K562 (cell line): ENCODE results near the gene ZNF582. TPM values are rescaled to one million over a fixed set of nuclear protein-coding genes. Genes with fewer than 3 reads are reported as not detected.
A peak's percentile ranks its signal among the peaks of the same experiment; 100 is the strongest.

Source experiments
- ATF6 ChIP-seq: sonication (generic); formaldehyde crosslinking; IDR thresholded peaks from 2 replicates; pipeline ENCODE4 v1.4.0; 2020; ENCODE audit warnings: mild to moderate bottlenecking, missing genetic modification reagents
- CBFB ChIP-seq: sonication (generic); formaldehyde crosslinking; IDR thresholded peaks from 2 replicates; pipeline ENCODE4 v1.4.0; 2020; ENCODE audit warnings: mild to moderate bottlenecking, missing genetic modification reagents
- FOXK2 ChIP-seq, 2 experiments: fragments of 450-650 bp; IDR thresholded peaks in 1 of 2; conservative IDR thresholded peaks in 1 of 2; 2 replicates each; pipeline ENCODE4 v1.6.1; 2016; ENCODE audit warnings: low read depth in 2 of 2, mild to moderate bottlenecking in 1 of 2
- POU5F1 ChIP-seq: fragments of 150-350 bp; IDR thresholded peaks from 2 replicates; pipeline ENCODE4 v1.6.1; 2014; ENCODE audit warnings: borderline replicate concordance, low read length, low read depth, mild to moderate bottlenecking; ENCODE audit not compliant: partially characterized antibody
- SAFB2 ChIP-seq: fragments of 200-400 bp; formaldehyde crosslinking; IDR thresholded peaks from 2 replicates; pipeline ENCODE4 v1.6.1; 2018; ENCODE audit warnings: borderline replicate concordance, low read length, low read depth, moderate library complexity; ENCODE audit not compliant: severe bottlenecking
- SMARCE1 ChIP-seq: fragments of 450-650 bp; IDR thresholded peaks from 2 replicates; pipeline ENCODE4 v1.7.1; 2016; ENCODE audit warnings: mild to moderate bottlenecking
- TEAD1 ChIP-seq, 2 experiments: fragments of 450-650 bp in 1 of 2; sonication (generic) in 1 of 2; formaldehyde crosslinking; IDR thresholded peaks; 2 replicates each; pipeline versions ENCODE4 v1.4.0 to v1.8.0; 2020 to 2022; ENCODE audit warnings: mild to moderate bottlenecking in 2 of 2, missing genetic modification reagents in 1 of 2
- THRA ChIP-seq: fragments of 450-650 bp; IDR thresholded peaks from 2 replicates; pipeline ENCODE4 v1.6.1; 2017; ENCODE audit warnings: mild to moderate bottlenecking, moderate library complexity
- polyA plus RNA-seq, 8 experiments: library from polyadenylated mRNA; depleted of rRNA in 4 of 8; stranded (reverse) in 5 of 8; unstranded in 3 of 8; fragments of >200 nt; fragmentation: Nextera tagmentation in 2 of 8; fragmentation: Illumina TruSeq in 1 of 8; extraction: Ambion mirVana in 2 of 8; extraction: Trizol in 1 of 8; gene quantifications; 2 replicates each; pipeline versions ENCODE4 v1.2.1 to v1.2.3, GENCODE V29; 2011 to 2014; ENCODE audit warnings: inconsistent platforms in 1 of 8, missing spikeins in 1 of 8
- total RNA-seq, 7 experiments: library from RNA; depleted of rRNA in 6 of 7; stranded (reverse); fragments of >200 nt in 6 of 7; fragmentation: Illumina TruSeq in 2 of 7; extraction: Trizol in 2 of 7; gene quantifications; 2 replicates each; pipeline versions ENCODE4 v1.2.1 to v1.2.3, GENCODE V29; 2011 to 2021; ENCODE audit warnings: low replicate concordance in 1 of 7

Gene ZNF582
- total and polyA plus RNA-seq, 9 of the 15 experiments (the other 6 are each of a cell fraction or from before 2014, with no cell fraction given): 0.72 to 3.3 (median 1.6) TPM

GRCh38 chr19:56393119-56394012 lies at the start of gene ZNF582 (continued):
- no peak for TF ChIP-seq THRA
- no peak for TF ChIP-seq SMARCE1
- no peak for TF ChIP-seq POU5F1
- peak; percentile 15 to 23; a peak in 1 of 4 replicates for TF ChIP-seq FOXK2 (conservative IDR thresholded peaks at IDR 0.05 in 1 of 2, IDR thresholded peaks at IDR 0.05 in 1 of 2; ENCODE audit: low read depth in 2 of 2)
- no peak for TF ChIP-seq ATF6 (CRISPR knock-in tag)
- 0 out of 4 replicates have a peak, but pooled peaks of 1 of the 2 experiments have one; percentile 20 for TF ChIP-seq TEAD1 (CRISPR knock-in tag; IDR thresholded peaks at IDR 0.05)
- TF ChIP-seq CBFB (CRISPR knock-in tag): no peak
- TF ChIP-seq SAFB2: no peak
